Cardiac muscle cell (in vitro differentiated cells and primary cell): ENCODE data around the gene DTHD1. TPM values are rescaled to one million over a fixed set of nuclear protein-coding genes. Genes with fewer than 3 reads are reported as not detected.

ENCODE experiments used
- DNase-seq, 2 donors: peaks; one replicate each; pipeline versions ENCODE4 v3.0.0 to v3.0.0-alpha.2; 2010 to 2017; ENCODE audit warnings: low read depth in 1 of 2, low spot score in 1 of 2
- H3K27ac ChIP-seq: fragments of 200-600 bp; sonication (generic); 2 replicates; pipeline ENCODE4 v1.5.1; 2016
- H3K27me3 ChIP-seq: fragments of 200-600 bp; sonication (generic); 2 replicates; pipeline ENCODE4 v1.6.0; 2016; ENCODE audit warnings: control low read depth
- H3K36me3 ChIP-seq: fragments of 200-600 bp; sonication (generic); 2 replicates; pipeline ENCODE4 v1.5.1; 2016; ENCODE audit warnings: control low read depth
- H3K4me1 ChIP-seq: fragments of 200-600 bp; sonication (generic); 2 replicates; pipeline ENCODE4 v1.8.1; 2017; ENCODE audit warnings: low read depth, mild to moderate bottlenecking, mixed run types
- H3K4me3 ChIP-seq: fragments of 200-600 bp; sonication (generic); 2 replicates; pipeline ENCODE4 v1.5.1; 2016; ENCODE audit warnings: mild to moderate bottlenecking
- H3K9me3 ChIP-seq: fragments of 200-600 bp; sonication (generic); 2 replicates; pipeline ENCODE4 v1.5.1; 2017; ENCODE audit warnings: low read depth, mild to moderate bottlenecking, control low read depth
- CTCF ChIP-seq: IDR thresholded peaks from 2 replicates; pipeline ENCODE4 v1.5.1; 2012; ENCODE audit warnings: low read depth, mild to moderate bottlenecking, low read length
- polyA plus RNA-seq: library from polyadenylated mRNA; unstranded; fragments of >200 nt; fragmentation: Nextera tagmentation; extraction: Ambion mirVana; gene quantifications from 2 replicates; pipeline ENCODE4 v1.2.1, GENCODE V29; 2016
- total RNA-seq: library from RNA; depleted of rRNA; stranded (reverse); fragments of >200 nt; gene quantifications from 2 replicates; pipeline ENCODE4 v1.2.3, GENCODE V29; 2016

Gene DTHD1
- total and polyA plus RNA-seq, 2 experiments from 2014 or later = not detected

- no peak for DNase-seq
- Histone ChIP-seq H3K36me3 (no peaks in the 10 kb centered on the region), H3K9me3 (no peaks in the 10 kb centered on the region), H3K27ac (no peak overlapping the region), H3K27me3 (no peaks in the 10 kb centered on the region), H3K4me1 (no peaks in the 10 kb centered on the region), H3K4me3 (no peak overlapping the region)
- TF ChIP-seq CTCF = no peak
Observed at GRCh38 chr4:36317721-36318120, 36.3 kb downstream of the DTHD1 start.

- no peaks in the 10 kb centered on the region for H3K9me3 ChIP-seq
- H3K4me3 ChIP-seq = no peak overlapping the region
- DNase-seq = no peak
- no peak for TF ChIP-seq CTCF
- H3K27ac ChIP-seq = no peak overlapping the region
- H3K36me3 ChIP-seq = no peaks in the 10 kb centered on the region
- no peaks in the 10 kb centered on the region for H3K4me1 ChIP-seq
- H3K27me3 ChIP-seq = no peaks in the 10 kb centered on the region
Observed at GRCh38 chr4:36320117-36320896, 38.9 kb downstream of the DTHD1 start.

GRCh38 chr4:36321176-36321575 lies 39.8 kb downstream of the DTHD1 start:
- no peak for TF ChIP-seq CTCF
- H3K4me3 ChIP-seq = no peak overlapping the region
- no peaks in the 10 kb centered on the region for H3K27me3 ChIP-seq
- H3K4me1 ChIP-seq = no peaks in the 10 kb centered on the region
- H3K9me3 ChIP-seq = no peaks in the 10 kb centered on the region
- H3K36me3 ChIP-seq = no peaks in the 10 kb centered on the region
- peak in 1 of 2 donors; percentile 14 for DNase-seq
- no peak overlapping the region for H3K27ac ChIP-seq

- Histone ChIP-seq H3K27me3 (no peaks in the 10 kb centered on the region), H3K4me3 (no peak overlapping the region), H3K27ac (no peak overlapping the region), H3K9me3 (no peaks in the 10 kb centered on the region), H3K4me1 (no peaks in the 10 kb centered on the region), H3K36me3 (no peaks in the 10 kb centered on the region)
- no peak for TF ChIP-seq CTCF
- no peak for DNase-seq
Observed at GRCh38 chr4:36322921-36323354, 41.5 kb downstream of the DTHD1 start.

- no peak overlapping the region for H3K4me3 ChIP-seq
- no peak for DNase-seq
- H3K4me1 ChIP-seq = no peaks in the 10 kb centered on the region
- no peaks in the 10 kb centered on the region for H3K27me3 ChIP-seq
- H3K9me3 ChIP-seq = no peaks in the 10 kb centered on the region
- H3K27ac ChIP-seq = no peak overlapping the region
- H3K36me3 ChIP-seq = no peaks in the 10 kb centered on the region
- TF ChIP-seq CTCF = no peak
Observed at GRCh38 chr4:36323816-36324419, 42.5 kb downstream of the DTHD1 start.
